Transverse colon (tissue), 4 donors: ENCODE data around the gene FMO4. TPM values are rescaled to one million over a fixed set of nuclear protein-coding genes. Genes with fewer than 3 reads are reported as not detected.
"Not testable (repeated sequence)": the region's sequence is repeated elsewhere in the genome, so short reads cannot be mapped to it uniquely, and the experiment has no call there.

ENCODE experiments used
- DNase-seq: peaks from one replicate; pipeline ENCODE4 v3.0.0-alpha.2; 2019
- H3K27ac ChIP-seq, 4 donors: fragments of 200-600 bp; sonication (generic); 2 replicates each; pipeline ENCODE4 v1.5.1; 2016 to 2018; ENCODE audit warnings: inconsistent platforms in 4 of 4
- H3K27me3 ChIP-seq: fragments of 200-600 bp; sonication (generic); 2 replicates; pipeline ENCODE4 v1.5.1; 2017; ENCODE audit warnings: inconsistent platforms
- H3K36me3 ChIP-seq, 4 donors: fragments of 200-600 bp; sonication (generic); 2 replicates each; pipeline ENCODE4 v1.5.1; 2017 to 2019; ENCODE audit warnings: inconsistent platforms in 4 of 4
- H3K4me1 ChIP-seq, 4 donors: fragments of 200-600 bp; sonication (generic); 2 replicates each; pipeline ENCODE4 v1.5.1; 2017 to 2020; ENCODE audit warnings: inconsistent platforms in 4 of 4
- H3K4me3 ChIP-seq, 4 donors: fragments of 200-600 bp; sonication (generic); 1 replicate in 1 of 4; 2 replicates in 3 of 4; pipeline versions ENCODE4 v1.5.1 to v1.6.1; 2017 to 2019; ENCODE audit warnings: inconsistent platforms in 4 of 4
- H3K9me3 ChIP-seq, 2 donors: fragments of 200-600 bp; sonication (generic); 2 replicates each; pipeline ENCODE4 v1.5.1; 2017 to 2019; ENCODE audit warnings: inconsistent platforms in 2 of 2
- EP300 ChIP-seq: sonication (generic); formaldehyde crosslinking; IDR thresholded peaks from one replicate; pipeline ENCODE4 v1.6.1; 2017; ENCODE audit warnings: antibody characterized with exemption, low read depth
- POLR2A ChIP-seq: fragments of 450-650 bp; IDR thresholded peaks from one replicate; pipeline ENCODE4 v1.6.1; 2016; ENCODE audit warnings: antibody characterized with exemption, mild to moderate bottlenecking, moderate library complexity
- POLR2AphosphoS5 ChIP-seq, 3 donors: sonication (generic); formaldehyde crosslinking; IDR thresholded peaks; one replicate each; pipeline ENCODE4 v1.6.1; 2016; ENCODE audit warnings: antibody characterized with exemption in 3 of 3
- WGBS, 2 donors: methylation state at CpG; one replicate each; pipeline ENCODE4 v1.1.5; 2018; ENCODE audit warnings: low coverage in 1 of 2; 5-methylcytosine and 5-hydroxymethylcytosine counted together
- in situ Hi-C, 4 donors: fragments of 200-750 bp; cut with MboI; loops; one replicate each; pipeline versions ENCODE4 v1.15.0 to v1.15.1; 2017; ENCODE audit warnings: low sequenced_read_pairs in 3 of 4, low pct_ligation_motif_present in 1 of 4, low pct_unique_long_range_greater_than_20kb in 1 of 4
- intact Hi-C: fragments of 100-400 bp; cut with DNase I; formaldehyde crosslinking; loops from one replicate; pipeline ENCODE4 v1.15.1; 2023; ENCODE audit warnings: low total_unique reads
- total RNA-seq, 4 donors: library from RNA; depleted of rRNA; stranded (reverse); fragments of >200 nt; gene quantifications; one replicate each; pipeline ENCODE4 v1.1.0, GENCODE V29; 2016
- TF ChIP-seq, protein P1 (sequence below), 5 experiments: fragments of 200-600 bp in 3 of 5; fragments of 450-650 bp in 2 of 5; sonication (generic) in 3 of 5; IDR thresholded peaks; 1 replicate in 2 of 5; 2 replicates in 3 of 5; pipeline ENCODE4 v1.5.1; 2016 to 2017; ENCODE audit warnings: antibody characterized with exemption in 5 of 5, inconsistent platforms in 3 of 5, mild to moderate bottlenecking in 2 of 5, moderate library complexity in 1 of 5

The FMO4 gene
- total RNA-seq, 4 donors from 2014 or later, result 1.00 to 178 (median 17.6) TPM

DNA sequence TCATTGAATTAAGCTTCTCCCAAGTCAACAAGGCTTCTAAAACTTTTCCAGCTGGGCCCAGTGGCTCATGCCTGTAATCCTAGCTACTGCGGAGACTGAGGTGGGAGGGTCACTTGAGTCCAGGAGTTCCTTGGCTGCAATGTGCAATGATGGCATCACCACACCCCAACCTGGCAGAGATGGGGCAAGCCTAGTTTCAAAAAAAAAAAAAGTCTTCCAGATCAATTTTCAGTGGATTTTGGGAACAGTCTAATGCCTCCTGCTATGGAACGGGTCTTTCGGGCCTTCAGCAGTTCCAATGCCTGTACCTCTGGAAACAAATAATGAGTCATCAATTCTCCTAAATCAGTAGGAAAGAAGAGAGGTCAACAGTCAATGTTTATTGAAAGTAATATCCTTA lies 38.0 kb downstream of the FMO4 start:
- 66 to 76% methylated on average over 3 of the region's 3 CpGs for WGBS, 2 donors
- H3K27me3 ChIP-seq, result no peaks in the 10 kb centered on the region
- in situ Hi-C loops, result no loop called here
- no peaks in the 10 kb centered on the region for H3K36me3 ChIP-seq
- H3K27ac ChIP-seq, result no peak overlapping the region
- no peaks in the 10 kb centered on the region for H3K4me1 ChIP-seq
- no peak for DNase-seq
- TF ChIP-seq, protein P1, sequence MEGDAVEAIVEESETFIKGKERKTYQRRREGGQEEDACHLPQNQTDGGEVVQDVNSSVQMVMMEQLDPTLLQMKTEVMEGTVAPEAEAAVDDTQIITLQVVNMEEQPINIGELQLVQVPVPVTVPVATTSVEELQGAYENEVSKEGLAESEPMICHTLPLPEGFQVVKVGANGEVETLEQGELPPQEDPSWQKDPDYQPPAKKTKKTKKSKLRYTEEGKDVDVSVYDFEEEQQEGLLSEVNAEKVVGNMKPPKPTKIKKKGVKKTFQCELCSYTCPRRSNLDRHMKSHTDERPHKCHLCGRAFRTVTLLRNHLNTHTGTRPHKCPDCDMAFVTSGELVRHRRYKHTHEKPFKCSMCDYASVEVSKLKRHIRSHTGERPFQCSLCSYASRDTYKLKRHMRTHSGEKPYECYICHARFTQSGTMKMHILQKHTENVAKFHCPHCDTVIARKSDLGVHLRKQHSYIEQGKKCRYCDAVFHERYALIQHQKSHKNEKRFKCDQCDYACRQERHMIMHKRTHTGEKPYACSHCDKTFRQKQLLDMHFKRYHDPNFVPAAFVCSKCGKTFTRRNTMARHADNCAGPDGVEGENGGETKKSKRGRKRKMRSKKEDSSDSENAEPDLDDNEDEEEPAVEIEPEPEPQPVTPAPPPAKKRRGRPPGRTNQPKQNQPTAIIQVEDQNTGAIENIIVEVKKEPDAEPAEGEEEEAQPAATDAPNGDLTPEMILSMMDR (IDR thresholded peaks at IDR 0.05), result no peak
- TF ChIP-seq POLR2A, result no peak
- no peak for TF ChIP-seq POLR2AphosphoS5 (IDR thresholded peaks at IDR 0.05)
- no peak for TF ChIP-seq EP300
- no peaks in the 10 kb centered on the region for H3K9me3 ChIP-seq
- intact Hi-C loops, result no loop called here
- no peak overlapping the region for H3K4me3 ChIP-seq

DNA sequence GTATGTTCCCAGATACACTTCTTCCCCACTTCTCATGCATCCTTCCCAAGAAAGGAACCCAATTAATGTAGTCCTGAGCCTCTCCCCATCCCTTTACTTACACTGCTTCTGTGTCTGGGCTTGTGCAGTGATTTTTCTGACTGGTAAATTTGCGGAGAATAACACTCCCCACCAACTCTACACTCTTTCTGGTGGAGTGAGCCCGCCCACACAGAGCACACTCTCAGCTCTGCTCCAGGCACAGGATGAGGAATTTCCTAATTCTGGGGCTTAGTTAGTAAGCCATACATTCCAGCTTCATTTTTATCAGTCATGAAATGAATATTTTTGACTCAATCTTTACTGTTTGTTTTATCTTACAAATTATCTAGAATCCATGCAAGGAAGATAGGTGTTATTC lies 38.6 kb downstream of the FMO4 start:
- 84% methylated on average over 2 of the region's 2 CpGs; no CpG with 5 or more reads in 1 of the 2 donors for WGBS, 2 donors
- TF ChIP-seq, protein P1 (IDR thresholded peaks at IDR 0.05), result no peak
- no peak for TF ChIP-seq EP300
- no peak for TF ChIP-seq POLR2A
- TF ChIP-seq POLR2AphosphoS5 (IDR thresholded peaks at IDR 0.05), result no peak
- Histone ChIP-seq H3K27ac (no peak overlapping the region), H3K4me3 (no peak overlapping the region), H3K36me3 (no peaks in the 10 kb centered on the region), H3K27me3 (no peaks in the 10 kb centered on the region), H3K4me1 (peaks cover 0 to 3% (median 0%) of the 10 kb centered on the region in 4 donors), H3K9me3 (no peaks in the 10 kb centered on the region)
- no peak for DNase-seq
- intact Hi-C loops (no loop called here), in situ Hi-C loops (no loop called here)

DNA sequence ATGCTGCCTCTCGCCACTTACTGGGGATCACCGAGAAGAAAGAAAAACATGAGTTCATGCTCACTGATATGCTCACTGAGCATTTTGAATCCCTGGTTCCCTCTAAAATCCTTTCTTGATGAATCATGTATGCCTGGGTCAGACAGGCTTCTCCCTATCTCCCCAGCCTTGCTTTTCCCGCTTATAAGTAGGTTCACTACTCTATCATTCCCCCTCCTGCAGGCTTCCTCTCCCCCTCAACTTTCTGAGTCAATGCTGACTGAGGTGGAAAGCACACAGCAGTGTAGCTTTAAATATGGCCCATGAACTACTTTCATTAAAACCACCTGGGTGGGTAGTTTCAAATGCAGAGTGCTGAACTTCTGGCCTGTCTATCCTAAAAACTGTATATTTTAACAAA lies 41.7 kb downstream of the FMO4 start:
- 89% methylated on average over 3 of the region's 3 CpGs for WGBS, 2 donors
- Histone ChIP-seq H3K9me3 (no peaks in the 10 kb centered on the region), H3K27ac (no peak overlapping the region), H3K4me3 (no peak overlapping the region), H3K36me3 (no peaks in the 10 kb centered on the region), H3K4me1 (peaks cover 0 to 20% (median 7%) of the 10 kb centered on the region in 4 donors), H3K27me3 (no peaks in the 10 kb centered on the region)
- no peak for TF ChIP-seq EP300
- no peak for TF ChIP-seq POLR2AphosphoS5 (IDR thresholded peaks at IDR 0.05)
- TF ChIP-seq, protein P1 (IDR thresholded peaks at IDR 0.05), result no peak
- no peak for TF ChIP-seq POLR2A
- in situ Hi-C loops (no loop called here), intact Hi-C loops (no loop called here)
- no peak for DNase-seq

DNA sequence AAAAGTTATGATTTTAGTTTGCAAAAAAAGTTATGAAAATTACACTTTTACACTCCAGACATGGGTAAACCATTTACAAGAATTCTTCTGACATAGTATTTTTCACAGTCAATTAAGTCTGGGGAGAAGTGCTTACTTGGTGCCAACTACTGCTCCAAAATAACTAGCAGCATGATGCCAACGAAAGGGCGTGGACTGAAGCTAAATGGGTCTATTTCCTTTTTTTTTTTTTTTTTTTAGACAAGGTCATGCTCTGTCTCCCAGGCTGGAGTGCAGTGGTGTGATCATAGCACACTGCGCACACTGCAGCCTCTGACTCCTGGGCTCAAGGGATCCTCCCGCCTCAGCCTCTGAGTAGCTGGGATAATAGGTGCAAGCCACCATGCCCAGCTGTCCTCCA lies 43.2 kb downstream of the FMO4 start:
- Histone ChIP-seq H3K4me1 (peaks cover 0 to 20% (median 7%) of the 10 kb centered on the region in 4 donors), H3K27me3 (no peaks in the 10 kb centered on the region), H3K27ac (no peak overlapping the region), H3K4me3 (no peak overlapping the region), H3K36me3 (no peaks in the 10 kb centered on the region), H3K9me3 (no peaks in the 10 kb centered on the region)
- in situ Hi-C loops, result no loop called here
- WGBS, 2 donors, result 70 to 75% methylated on average over 2 to 4 of the region's 4 CpGs
- intact Hi-C loops, result no loop called here
- no peak for TF ChIP-seq EP300
- TF ChIP-seq, protein P1 (IDR thresholded peaks at IDR 0.05), result no peak
- TF ChIP-seq POLR2A, result no peak
- TF ChIP-seq POLR2AphosphoS5 (IDR thresholded peaks at IDR 0.05), result no peak
- DNase-seq, result no peak

DNA sequence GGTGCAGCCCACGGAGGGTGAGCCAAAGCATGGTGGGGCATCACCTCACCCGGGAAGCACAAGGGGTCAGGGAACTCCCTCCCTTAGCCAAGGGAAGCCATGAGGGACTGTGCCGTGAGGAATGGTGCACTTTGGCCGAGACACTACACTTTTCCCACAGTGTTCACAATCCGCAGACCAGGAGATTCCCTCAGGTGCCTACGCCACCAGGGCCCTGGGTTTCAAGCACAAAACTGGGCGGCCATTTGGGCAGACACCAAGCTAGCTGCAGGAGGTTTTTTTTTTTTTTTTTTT lies 45.3 kb downstream of the FMO4 start:
- Histone ChIP-seq H3K27ac (peak overlapping the region; percentile 39 to 73 (median 70)), H3K4me3 (peak overlapping the region in 1 of 4 donors; percentile 12), H3K4me1 (peaks cover 0 to 20% (median 7%) of the 10 kb centered on the region in 4 donors)
- H3K27me3 ChIP-seq, intact Hi-C loops, H3K9me3 ChIP-seq, DNase-seq, H3K36me3 ChIP-seq, in situ Hi-C loops: not testable (repeated sequence)
- WGBS, 2 donors, result 81% methylated on average over 7 of the region's 7 CpGs; no CpG with 5 or more reads in 1 of the 2 donors

DNA sequence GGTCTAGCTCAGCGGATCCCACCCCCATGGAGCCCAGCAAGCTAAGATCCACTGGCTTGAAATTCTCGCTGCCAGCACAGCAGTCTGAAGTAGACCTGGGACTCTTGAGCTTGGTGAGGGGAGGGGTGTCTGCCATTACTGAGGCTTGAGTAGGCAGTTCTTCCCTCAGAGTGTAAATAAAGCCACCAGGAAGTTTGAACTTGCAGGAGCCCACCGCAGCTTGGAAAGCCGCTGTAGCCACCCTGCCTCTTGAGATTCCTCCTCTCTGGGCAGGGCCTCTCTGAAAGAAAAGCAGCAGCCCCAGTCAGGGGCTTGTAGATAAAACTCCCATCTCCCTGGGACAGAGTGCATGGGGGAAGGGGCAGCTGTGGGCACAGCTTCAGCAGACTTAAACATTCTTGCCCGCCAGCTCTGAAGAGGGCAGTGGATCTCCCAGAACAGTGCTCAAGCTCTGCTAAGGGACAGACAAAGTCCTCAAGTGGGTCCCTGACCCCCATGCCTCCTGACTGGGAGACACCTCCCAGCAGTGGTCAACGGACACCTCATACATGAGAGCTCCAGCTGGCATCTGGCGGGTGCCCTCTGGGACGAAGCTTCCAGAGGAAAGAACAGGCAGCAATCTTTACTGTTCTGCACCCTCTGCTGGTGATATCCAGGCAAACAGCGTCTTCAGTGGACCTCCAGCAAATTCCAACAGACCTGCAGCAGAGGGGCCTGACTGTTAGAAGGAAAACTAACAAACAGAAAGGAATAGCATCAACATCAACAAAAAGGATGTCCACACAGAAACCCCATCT lies 45.9 kb downstream of the FMO4 start:
- DNase-seq, H3K27me3 ChIP-seq, H3K36me3 ChIP-seq, in situ Hi-C loops, H3K4me3 ChIP-seq, H3K9me3 ChIP-seq, intact Hi-C loops: not testable (repeated sequence)
- Histone ChIP-seq H3K4me1 (peaks cover 0 to 20% (median 7%) of the 10 kb centered on the region in 4 donors), H3K27ac (peak overlapping the region in 3 of 4 donors; percentile 69 to 73 (median 71))
- WGBS, 2 donors, result 80% methylated on average over 9 of the region's 9 CpGs; no CpG with 5 or more reads in 1 of the 2 donors
